Keratinocyte (primary cell): ENCODE measurements around the gene EFHD1.

ENCODE experiments used
- EZH2 ChIP-seq: IDR thresholded peaks from one replicate; pipeline ENCODE4 v1.6.1; 2012; ENCODE audit warnings: inconsistent platforms, mild to moderate bottlenecking, low read length, moderate library complexity
- TF ChIP-seq, protein P1 (sequence below), 3 experiments: IDR thresholded peaks in 1 of 3; conservative IDR thresholded peaks in 1 of 3; optimal IDR thresholded peaks in 1 of 3; 2 replicates in 2 of 3; 3 replicates in 1 of 3; pipeline versions ENCODE3 to v1.5.1; 2011; ENCODE audit warnings: low read length in 3 of 3, mild to moderate bottlenecking in 3 of 3, moderate library complexity in 2 of 3, control low read depth in 1 of 3, inconsistent platforms in 1 of 3; ENCODE audit not compliant: insufficient read depth in 2 of 3; ENCODE audit errors: extremely low read depth in 1 of 3

DNA sequence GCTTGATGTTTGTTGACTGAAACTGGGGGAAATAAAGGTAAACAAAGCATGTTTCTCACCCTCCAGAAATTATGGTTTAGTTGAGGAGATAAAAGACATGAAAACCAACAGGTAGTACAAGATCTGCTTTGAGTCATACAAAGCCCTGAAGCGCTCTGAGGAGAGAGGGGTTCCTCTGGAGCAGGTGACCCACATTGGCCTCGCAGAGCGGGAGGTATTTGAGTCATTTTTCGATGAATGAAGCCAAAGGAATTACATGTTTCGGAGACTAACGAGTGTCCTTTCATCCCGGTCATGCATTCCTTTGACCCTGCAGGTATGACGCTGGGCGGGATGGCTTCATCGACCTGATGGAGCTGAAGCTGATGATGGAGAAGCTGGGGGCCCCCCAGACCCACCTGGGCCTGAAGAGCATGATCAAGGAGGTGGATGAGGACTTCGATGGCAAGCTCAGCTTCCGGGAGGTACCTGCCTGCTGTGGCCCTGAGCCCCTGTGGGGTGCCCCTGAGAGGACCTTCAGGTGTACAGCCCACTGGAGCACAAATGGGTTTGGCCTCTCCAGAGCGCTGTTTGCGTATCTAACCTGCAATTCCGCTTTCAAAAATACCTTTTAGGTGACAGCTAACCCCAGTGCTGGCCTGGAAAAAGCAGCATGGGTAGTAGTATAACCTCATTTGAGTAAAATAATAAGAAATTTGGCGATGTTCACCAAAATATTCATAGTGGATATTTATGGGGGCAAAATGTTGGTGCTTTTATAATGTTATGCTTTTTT, 29.3 kb downstream of the EFHD1 start:
- TF ChIP-seq, protein P1, sequence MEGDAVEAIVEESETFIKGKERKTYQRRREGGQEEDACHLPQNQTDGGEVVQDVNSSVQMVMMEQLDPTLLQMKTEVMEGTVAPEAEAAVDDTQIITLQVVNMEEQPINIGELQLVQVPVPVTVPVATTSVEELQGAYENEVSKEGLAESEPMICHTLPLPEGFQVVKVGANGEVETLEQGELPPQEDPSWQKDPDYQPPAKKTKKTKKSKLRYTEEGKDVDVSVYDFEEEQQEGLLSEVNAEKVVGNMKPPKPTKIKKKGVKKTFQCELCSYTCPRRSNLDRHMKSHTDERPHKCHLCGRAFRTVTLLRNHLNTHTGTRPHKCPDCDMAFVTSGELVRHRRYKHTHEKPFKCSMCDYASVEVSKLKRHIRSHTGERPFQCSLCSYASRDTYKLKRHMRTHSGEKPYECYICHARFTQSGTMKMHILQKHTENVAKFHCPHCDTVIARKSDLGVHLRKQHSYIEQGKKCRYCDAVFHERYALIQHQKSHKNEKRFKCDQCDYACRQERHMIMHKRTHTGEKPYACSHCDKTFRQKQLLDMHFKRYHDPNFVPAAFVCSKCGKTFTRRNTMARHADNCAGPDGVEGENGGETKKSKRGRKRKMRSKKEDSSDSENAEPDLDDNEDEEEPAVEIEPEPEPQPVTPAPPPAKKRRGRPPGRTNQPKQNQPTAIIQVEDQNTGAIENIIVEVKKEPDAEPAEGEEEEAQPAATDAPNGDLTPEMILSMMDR (optimal IDR thresholded peaks at IDR 0.05 in 1 of 3, IDR thresholded peaks at IDR 0.05 in 1 of 3, conservative IDR thresholded peaks at IDR 0.05 in 1 of 3; ENCODE audit: extremely low read depth in 1 of 3, insufficient read depth in 2 of 3, low read length in 3 of 3) = no peak
- TF ChIP-seq EZH2 = no peak
